Neural progenitor cell (in vitro differentiated cells): ENCODE measurements around the gene PPP2R1B. TPM values are rescaled to one million over a fixed set of nuclear protein-coding genes. Genes with fewer than 3 reads are reported as not detected.

ENCODE experiments used
- DNase-seq: peaks from one replicate; pipeline ENCODE4 v3.0.0-alpha.2; 2016; ENCODE audit warnings: low spot score
- H2AFZ ChIP-seq: fragments of 200-600 bp; sonication (generic); replicated peaks from 2 replicates; pipeline ENCODE4 v1.6.1; 2016; ENCODE audit warnings: antibody characterized with exemption
- H3F3A ChIP-seq: fragments of 200-600 bp; sonication (generic); 2 replicates; pipeline ENCODE4 v1.6.1; 2016; ENCODE audit warnings: antibody characterized with exemption, low read depth
- H3K27ac ChIP-seq: fragments of 200-600 bp; sonication (generic); 2 replicates; pipeline ENCODE4 v1.5.1; 2016; ENCODE audit warnings: mild to moderate bottlenecking
- H3K27me3 ChIP-seq: fragments of 200-600 bp; sonication (generic); 2 replicates; pipeline ENCODE4 v1.6.1; 2016; ENCODE audit warnings: mild to moderate bottlenecking, moderate library complexity
- H3K36me3 ChIP-seq: fragments of 200-600 bp; sonication (generic); 2 replicates; pipeline ENCODE4 v1.5.1; 2016
- H3K4me1 ChIP-seq: fragments of 200-600 bp; sonication (generic); 2 replicates; pipeline ENCODE4 v1.6.1; 2016; ENCODE audit warnings: mixed run types
- H3K4me2 ChIP-seq: fragments of 200-600 bp; sonication (generic); 2 replicates; pipeline ENCODE4 v1.6.1; 2016
- H3K4me3 ChIP-seq: fragments of 200-600 bp; sonication (generic); 2 replicates; pipeline ENCODE4 v1.5.1; 2016
- H3K79me2 ChIP-seq: fragments of 200-600 bp; sonication (generic); 2 replicates; pipeline ENCODE4 v1.6.1; 2016; ENCODE audit warnings: low read depth
- H3K9ac ChIP-seq: fragments of 200-600 bp; sonication (generic); 2 replicates; pipeline ENCODE4 v1.6.1; 2016
- H3K9me3 ChIP-seq: fragments of 200-600 bp; sonication (generic); 2 replicates; pipeline ENCODE4 v1.5.1; 2016; ENCODE audit warnings: low read depth
- H4K20me1 ChIP-seq: fragments of 200-600 bp; sonication (generic); 2 replicates; pipeline ENCODE4 v1.6.1; 2016; ENCODE audit warnings: low read depth
- H3K27ac Mint-ChIP-seq: 3 replicates; pipeline ENCODE4 v1.8.0; 2021; ENCODE audit warnings: mixed read lengths
- H3K27me3 Mint-ChIP-seq: 2 replicates; pipeline ENCODE4 v1.8.0; 2022; ENCODE audit warnings: low read depth, mild to moderate bottlenecking, inconsistent platforms, moderate library complexity, mixed read lengths; ENCODE audit not compliant: insufficient read depth
- H3K36me3 Mint-ChIP-seq: 3 replicates; pipeline ENCODE4 v1.8.0; 2021; ENCODE audit warnings: mixed read lengths
- H3K4me1 Mint-ChIP-seq: 3 replicates; pipeline ENCODE4 v1.8.0; 2021; ENCODE audit warnings: mixed read lengths
- H3K4me3 Mint-ChIP-seq: 3 replicates; pipeline ENCODE4 v1.8.0; 2021; ENCODE audit warnings: mild to moderate bottlenecking, moderate library complexity, mixed read lengths
- H3K9me3 Mint-ChIP-seq: 3 replicates; pipeline ENCODE4 v1.8.0; 2020; ENCODE audit warnings: mixed read lengths
- CTCF ChIP-seq: fragments of 200-600 bp; sonication (generic); IDR thresholded peaks from 2 replicates; pipeline ENCODE4 v1.5.1; 2017; ENCODE audit warnings: antibody characterized with exemption, mild to moderate bottlenecking
- EZH2 ChIP-seq: fragments of 200-600 bp; sonication (generic); IDR thresholded peaks from 2 replicates; pipeline ENCODE4 v1.6.1; 2017; ENCODE audit warnings: antibody characterized with exemption, mild to moderate bottlenecking, moderate library complexity
- EZH2phosphoT487 ChIP-seq: fragments of 200-600 bp; sonication (generic); IDR thresholded peaks from 2 replicates; pipeline ENCODE4 v1.6.1; 2017; ENCODE audit warnings: antibody characterized with exemption
- total RNA-seq: library from RNA; depleted of rRNA; stranded (reverse); fragments of >200 nt; gene quantifications from 2 replicates; pipeline ENCODE4 v1.2.3, GENCODE V29; 2015; ENCODE audit warnings: low replicate concordance

Gene PPP2R1B
- total RNA-seq, 1 donor from 2014 or later: 68.4 TPM

- H3K36me3 ChIP-seq: no peaks in the 10 kb centered on the region
- no peak overlapping the region for H3K27ac ChIP-seq
- H3K79me2 ChIP-seq: no peaks in the 10 kb centered on the region
- no peak overlapping the region for H3K4me2 ChIP-seq
- DNase-seq: no peak
- H3K27me3 ChIP-seq: no peaks in the 10 kb centered on the region
- peaks cover 2% of the 10 kb centered on the region for H4K20me1 ChIP-seq
- Mint-ChIP-seq H3K4me1 (no peaks in the 10 kb centered on the region), H3K4me3 (no peak overlapping the region), H3K27me3 (no peaks in the 10 kb centered on the region), H3K36me3 (peaks cover 9% of the 10 kb centered on the region), H3K27ac (no peak overlapping the region), H3K9me3 (no peaks in the 10 kb centered on the region)
- no peak for TF ChIP-seq EZH2
- no peaks in the 10 kb centered on the region for H3F3A ChIP-seq
- no peak overlapping the region for H3K4me3 ChIP-seq
- no peaks in the 10 kb centered on the region for H3K4me1 ChIP-seq
- no peak overlapping the region for H3K9ac ChIP-seq
- H2AFZ ChIP-seq: no peak overlapping the region
- H3K9me3 ChIP-seq: no peaks in the 10 kb centered on the region
Observed at GRCh38 chr11:111684251-111684650, 81.9 kb downstream of the PPP2R1B start.

- TF ChIP-seq CTCF (no peak), EZH2 (no peak), EZH2phosphoT487 (no peak)
- Histone ChIP-seq H3K27ac (no peak overlapping the region), H3F3A (no peaks in the 10 kb centered on the region), H3K9me3 (no peaks in the 10 kb centered on the region), H3K36me3 (no peaks in the 10 kb centered on the region), H3K4me3 (no peak overlapping the region), H3K79me2 (no peaks in the 10 kb centered on the region), H3K9ac (no peak overlapping the region), H2AFZ (no peak overlapping the region), H3K4me2 (no peak overlapping the region), H3K4me1 (no peaks in the 10 kb centered on the region), H4K20me1 (peaks cover 2% of the 10 kb centered on the region), H3K27me3 (no peaks in the 10 kb centered on the region)
- Mint-ChIP-seq H3K27me3 (no peaks in the 10 kb centered on the region), H3K27ac (no peak overlapping the region), H3K4me1 (no peaks in the 10 kb centered on the region), H3K4me3 (no peak overlapping the region), H3K36me3 (peaks cover 7% of the 10 kb centered on the region), H3K9me3 (no peaks in the 10 kb centered on the region)
- no peak for DNase-seq
Observed at GRCh38 chr11:111683806-111684205, 82.4 kb downstream of the PPP2R1B start.

- no peak overlapping the region for H3K4me2 ChIP-seq
- DNase-seq: no peak
- no peak overlapping the region for H3K27ac Mint-ChIP-seq
- no peak overlapping the region for H2AFZ ChIP-seq
- H3K79me2 ChIP-seq: no peaks in the 10 kb centered on the region
- H3K4me1 Mint-ChIP-seq: no peaks in the 10 kb centered on the region
- H3K36me3 Mint-ChIP-seq: peaks cover 7% of the 10 kb centered on the region
- H3K4me3 Mint-ChIP-seq: no peak overlapping the region
- TF ChIP-seq EZH2phosphoT487 (no peak), EZH2 (no peak), CTCF (no peak)
- peaks cover 2% of the 10 kb centered on the region for H4K20me1 ChIP-seq
- no peak overlapping the region for H3K27ac ChIP-seq
- H3K9ac ChIP-seq: no peak overlapping the region
- no peaks in the 10 kb centered on the region for H3K9me3 ChIP-seq
- H3K4me3 ChIP-seq: no peak overlapping the region
- no peaks in the 10 kb centered on the region for H3K36me3 ChIP-seq
- no peaks in the 10 kb centered on the region for H3K27me3 ChIP-seq
- H3K4me1 ChIP-seq: no peaks in the 10 kb centered on the region
- no peaks in the 10 kb centered on the region for H3F3A ChIP-seq
- H3K9me3 Mint-ChIP-seq: no peaks in the 10 kb centered on the region
- no peaks in the 10 kb centered on the region for H3K27me3 Mint-ChIP-seq
Observed at GRCh38 chr11:111680486-111681175, 85.6 kb downstream of the PPP2R1B start.

Other genes starting within 250 kb of the PPP2R1B start
- gene LAYN, start 225.7 kb downstream of the PPP2R1B start, total RNA-seq: 0.26 and 0.37 TPM in 2 replicates
- gene SIK2, start 163.9 kb downstream of the PPP2R1B start, total RNA-seq: 12.0 and 16.3 TPM in 2 replicates
- 36.9 and 39.5 TPM in 2 replicates for gene ALG9, start 105.2 kb upstream of the PPP2R1B start, total RNA-seq
- 4.0 and 6.0 TPM in 2 replicates for gene FDXACB1, start 112.8 kb upstream of the PPP2R1B start, total RNA-seq
- 28.6 and 46.7 TPM in 2 replicates for gene CFAP68, start 113.2 kb upstream of the PPP2R1B start, total RNA-seq
- 0.45 TPM in 1 of 2 replicates, not detected in the other for gene CRYAB, start 145.4 kb upstream of the PPP2R1B start, total RNA-seq
- not detected in 2 replicates for gene HSPB2, start 146.3 kb upstream of the PPP2R1B start, total RNA-seq
- 0.65 TPM in 1 of 2 replicates, not detected in the other for gene C11orf52, start 152.5 kb upstream of the PPP2R1B start, total RNA-seq
- gene DIXDC1, start 171.0 kb upstream of the PPP2R1B start, total RNA-seq: 23.6 and 25.2 TPM in 2 replicates